Activated naive CD4-positive, alpha-beta T cell (primary cell): ENCODE measurements around the gene MDFIC.

ENCODE experiments used
- DNase-seq, 4 experiments: peaks; one replicate each; lab custom pipeline; 2025; lab: John Stamatoyannopoulos, UW

The MDFIC gene

GRCh38 chr7:114953724-114954123 is 31.8 kb downstream of the MDFIC start:
- no peak for DNase-seq

DNA sequence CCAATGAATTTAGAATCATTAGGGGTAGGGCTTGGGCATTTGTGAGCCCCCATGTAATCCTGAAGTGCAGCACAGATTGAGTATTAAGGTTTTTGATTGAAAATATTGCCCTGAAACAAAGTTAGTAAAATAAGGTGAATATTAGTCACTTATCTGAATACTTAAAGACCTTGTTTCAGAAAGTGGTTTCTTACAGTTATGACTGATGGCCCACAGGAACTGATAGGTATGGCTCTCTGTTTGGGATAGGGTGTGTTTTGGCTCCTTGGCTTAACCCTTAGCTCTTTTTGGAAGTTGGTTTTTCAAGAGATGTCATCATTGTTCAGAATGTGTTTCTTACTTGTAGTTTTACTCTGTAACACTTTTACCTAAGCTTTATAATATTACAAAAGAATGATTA is 34.8 kb downstream of the MDFIC start:
- DNase-seq: no peak

GRCh38 chr7:114957444-114957843 is 35.5 kb downstream of the MDFIC start:
- no peak for DNase-seq

- DNase-seq: no peak
These were observed 38.0 kb downstream of the MDFIC start for GRCh38 chr7:114959931-114960330.

DNA sequence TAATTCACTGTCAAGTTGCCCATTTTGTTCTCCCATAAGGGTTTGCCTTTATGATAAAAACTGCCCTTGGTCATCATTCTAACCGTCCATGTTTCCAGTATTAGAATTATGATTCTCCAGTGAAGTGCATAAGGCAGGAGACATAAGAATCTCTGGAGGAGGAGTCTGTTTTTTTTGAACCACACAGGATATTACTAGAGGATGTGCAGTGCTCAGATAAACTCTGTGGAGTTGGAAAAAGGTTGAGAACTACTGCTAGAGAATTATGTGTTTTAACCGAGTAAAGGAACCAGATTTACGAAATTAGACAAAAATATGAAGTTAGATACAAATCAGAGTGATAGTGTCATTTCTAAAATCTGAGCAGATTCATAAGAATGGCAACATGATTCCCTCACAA is 40.5 kb downstream of the MDFIC start:
- no peak for DNase-seq

DNA sequence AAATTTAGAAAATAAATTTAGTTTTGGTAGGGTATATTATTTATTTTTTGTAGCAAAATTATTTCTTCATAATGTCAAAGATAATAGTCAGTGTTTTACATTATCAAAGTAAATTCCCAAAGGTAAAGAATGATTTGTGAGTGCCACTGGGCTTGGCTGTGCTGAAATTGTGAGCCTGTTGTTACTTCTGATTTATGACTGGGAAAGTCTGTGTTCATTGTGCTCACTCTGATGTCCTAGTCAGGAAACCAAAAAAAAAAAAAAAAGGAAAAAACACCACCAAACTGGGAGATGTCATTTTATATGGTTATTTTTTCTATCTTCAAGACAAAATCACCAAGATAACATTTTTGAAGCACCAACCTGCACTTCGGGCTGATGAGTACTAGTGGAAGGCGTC is 44.3 kb downstream of the MDFIC start:
- no peak for DNase-seq

DNA sequence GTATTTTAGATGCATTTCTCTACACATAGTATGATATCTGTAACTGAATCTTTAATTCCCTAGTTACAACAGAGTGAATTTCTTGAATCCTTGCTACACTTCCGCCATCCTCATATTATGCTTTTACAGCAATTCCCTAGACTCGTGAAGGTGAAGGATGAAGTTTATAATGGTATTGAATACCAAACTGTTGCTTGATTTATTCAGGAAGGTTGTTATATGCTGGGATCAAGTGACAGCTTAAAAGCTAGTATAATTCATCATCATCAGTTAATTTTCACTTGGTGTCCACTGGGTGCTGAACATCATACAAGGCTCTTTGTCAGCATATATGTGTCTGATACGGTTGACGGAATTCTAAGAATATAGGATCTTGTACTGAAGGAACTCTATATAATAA is 47.2 kb downstream of the MDFIC start:
- DNase-seq: no peak

DNA sequence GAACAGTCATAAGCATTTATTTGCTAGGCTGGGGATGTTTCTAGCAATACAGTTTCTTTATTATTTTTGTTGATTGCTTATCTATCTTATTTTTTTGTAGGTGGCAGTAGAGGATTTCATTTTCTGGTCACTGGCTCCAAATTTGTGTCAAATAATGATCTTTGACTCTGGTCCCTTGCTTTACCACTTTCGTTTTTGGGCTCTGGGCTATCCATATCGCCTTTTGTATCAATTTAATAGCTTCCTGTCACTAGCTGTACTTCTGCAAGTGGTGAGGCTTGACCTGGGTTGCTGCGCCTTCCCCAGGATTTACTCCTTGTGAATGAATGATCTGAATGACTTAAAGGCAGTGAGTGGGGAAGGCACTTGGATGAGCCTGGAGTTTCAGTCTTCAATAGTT is 48.4 kb downstream of the MDFIC start:
- no peak for DNase-seq

GRCh38 chr7:114970732-114971131 is 48.8 kb downstream of the MDFIC start:
- no peak for DNase-seq

DNA sequence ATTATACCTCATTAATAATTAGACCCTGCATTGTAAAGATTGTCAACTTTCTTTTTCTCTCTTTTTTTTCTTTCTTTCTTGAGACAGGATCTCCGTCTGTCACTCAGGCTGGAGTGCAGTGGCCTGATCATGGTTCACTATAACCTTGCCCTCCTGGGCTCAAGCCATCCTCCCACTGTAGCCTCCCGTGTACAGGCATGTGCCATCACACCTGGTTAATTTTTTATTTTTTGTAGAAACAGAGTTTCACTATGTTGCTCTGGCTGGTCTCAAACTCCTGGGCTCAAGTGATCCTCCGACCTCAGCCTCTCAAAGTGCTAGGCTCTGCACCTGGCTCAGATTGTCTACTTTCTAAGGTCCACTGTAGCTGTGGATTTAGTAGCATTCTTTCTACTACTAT is 50.7 kb downstream of the MDFIC start:
- no peak for DNase-seq

DNA sequence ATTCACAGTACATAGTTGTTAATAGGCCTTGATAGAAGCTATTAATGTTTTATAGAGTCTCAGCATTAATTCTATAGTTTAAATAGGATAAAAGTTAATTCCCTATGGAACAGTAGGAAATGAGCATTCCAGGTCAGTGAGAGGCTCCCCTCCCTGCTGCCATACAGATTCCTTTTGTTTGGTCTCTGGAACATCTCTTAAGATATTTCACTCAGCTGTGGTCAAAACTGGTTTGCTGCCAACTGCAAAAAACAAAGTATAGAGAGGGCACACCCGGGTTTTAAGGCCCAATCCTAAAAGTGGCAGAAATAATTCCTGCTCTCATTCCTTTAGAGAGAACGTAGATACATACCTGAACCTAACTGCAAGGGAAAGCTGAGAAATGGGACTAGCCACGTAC is 51.3 kb downstream of the MDFIC start:
- no peak for DNase-seq

DNA sequence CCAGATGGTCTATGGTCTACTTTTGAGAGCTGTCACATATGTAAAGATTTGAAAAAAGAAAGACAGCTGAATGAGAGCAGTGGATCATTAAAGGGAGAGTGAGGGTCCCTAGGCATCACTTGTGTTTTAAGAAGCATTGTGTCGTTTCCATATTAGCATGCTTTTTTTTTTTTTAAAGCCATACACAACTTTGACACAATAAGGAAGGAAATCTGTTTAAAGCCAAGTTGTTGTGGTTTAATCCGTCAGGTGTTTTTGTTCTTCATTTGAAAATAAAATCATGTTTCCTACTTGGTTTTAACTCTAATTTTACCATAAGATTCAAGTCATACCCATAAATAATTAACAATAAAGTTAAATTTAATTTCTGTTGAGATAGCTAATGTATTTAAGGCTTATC is 53.5 kb downstream of the MDFIC start:
- no peak for DNase-seq

DNA sequence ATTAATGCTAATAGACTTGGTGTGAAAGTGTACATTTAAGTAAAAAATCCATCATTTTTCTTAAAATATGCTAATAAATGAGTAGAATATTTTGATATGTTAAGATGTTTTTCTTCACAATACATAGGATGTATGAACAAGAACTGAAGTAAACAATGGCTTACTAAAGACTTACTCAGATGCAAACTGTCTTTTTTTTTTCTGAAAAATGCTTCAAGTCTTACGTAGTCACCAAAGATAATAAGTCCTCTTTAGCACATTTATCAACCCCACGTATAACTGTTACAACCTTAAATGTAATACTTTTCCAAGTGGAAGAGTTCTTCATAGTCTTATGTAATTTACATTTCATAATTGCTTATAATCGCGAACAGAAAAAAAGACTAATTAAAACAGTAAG is 54.8 kb downstream of the MDFIC start:
- no peak for DNase-seq

DNA sequence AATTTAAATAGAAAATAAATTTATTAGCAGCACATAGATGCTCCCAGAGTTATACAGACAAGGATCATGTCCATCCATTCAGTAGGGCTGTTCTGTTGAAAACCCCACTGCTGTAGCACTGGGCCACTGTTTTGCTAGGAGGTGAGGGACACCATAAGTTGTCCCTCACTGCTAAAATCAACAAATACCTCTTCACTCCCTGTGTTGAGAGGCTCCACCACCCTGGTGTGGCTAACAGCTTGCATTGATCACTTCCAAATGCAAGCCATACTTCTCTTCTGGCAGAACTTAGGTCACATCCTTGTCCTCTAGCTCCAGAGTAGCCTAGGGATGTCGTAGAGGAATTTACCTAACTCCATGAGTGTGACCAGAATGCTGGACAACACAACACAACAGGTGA is 55.4 kb downstream of the MDFIC start:
- DNase-seq: no peak

DNA sequence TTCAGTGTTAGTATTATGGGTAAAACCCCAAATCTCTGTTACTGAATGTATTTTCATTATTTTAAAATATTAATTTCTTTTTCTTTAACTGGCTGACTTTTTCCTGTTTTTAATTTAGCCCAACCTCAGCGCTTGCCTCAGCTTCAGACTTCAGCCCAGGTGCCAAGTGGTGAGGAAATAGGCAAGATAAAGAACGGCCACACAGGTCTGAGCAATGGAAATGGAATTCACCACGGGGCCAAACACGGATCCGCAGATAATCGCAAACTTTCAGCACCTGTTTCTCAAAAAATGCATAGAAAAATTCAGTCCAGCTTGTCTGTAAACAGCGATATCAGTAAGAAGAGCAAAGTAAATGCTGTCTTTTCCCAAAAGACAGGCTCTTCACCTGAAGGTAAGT is 57.5 kb downstream of the MDFIC start:
- DNase-seq: no peak

GRCh38 chr7:114979803-114980507 is 58.1 kb downstream of the MDFIC start:
- DNase-seq: no peak

DNA sequence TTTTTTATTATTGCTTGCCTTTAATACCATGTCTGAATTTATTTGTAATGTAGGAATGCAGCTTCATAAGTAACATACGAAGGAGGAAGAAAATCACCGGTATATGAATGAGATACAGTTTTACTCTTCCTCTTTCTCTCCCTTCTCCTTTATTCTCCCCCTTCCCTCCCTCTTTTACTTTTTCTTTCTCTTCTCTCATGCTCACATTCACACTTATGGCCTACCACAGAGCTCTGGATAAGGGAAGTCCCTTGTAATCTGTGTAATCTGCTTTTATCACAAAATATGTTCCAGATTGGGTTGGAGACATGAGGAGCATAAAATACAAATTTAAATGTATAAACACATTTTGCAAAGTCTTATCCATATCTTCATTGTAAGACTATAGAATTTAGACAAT is 59.4 kb downstream of the MDFIC start:
- DNase-seq: no peak

DNA sequence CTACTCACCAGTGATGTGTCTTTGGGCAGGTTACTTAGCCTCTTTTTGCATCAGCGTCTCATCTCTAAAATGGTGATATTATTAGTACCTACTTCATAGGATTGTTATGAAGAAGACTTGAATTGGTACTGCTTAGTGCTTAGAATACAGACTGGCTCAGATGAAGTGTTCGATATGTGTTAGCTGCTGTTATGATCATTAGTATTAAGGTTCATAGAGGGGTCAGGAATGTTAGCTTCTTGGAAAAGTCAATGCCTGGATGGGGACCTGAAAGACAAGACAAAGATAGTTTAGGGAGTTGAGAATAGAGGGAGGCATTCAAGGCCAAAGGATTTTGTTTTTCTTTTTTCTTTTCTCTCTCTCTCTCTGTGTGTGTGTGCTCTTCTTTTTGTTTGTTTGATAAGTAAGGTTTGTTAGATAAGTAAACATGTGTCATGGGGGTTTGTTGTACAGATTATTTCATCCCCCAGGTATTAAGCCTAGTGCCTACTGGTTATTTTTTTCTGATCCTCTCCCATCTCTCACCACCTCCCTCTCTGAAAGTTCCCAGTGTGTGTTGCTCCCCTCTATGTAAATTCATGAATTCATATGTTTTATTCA is 63.3 kb downstream of the MDFIC start:
- DNase-seq: no peak

GRCh38 chr7:114986190-114987180 is 64.6 kb downstream of the MDFIC start:
- no peak for DNase-seq

DNA sequence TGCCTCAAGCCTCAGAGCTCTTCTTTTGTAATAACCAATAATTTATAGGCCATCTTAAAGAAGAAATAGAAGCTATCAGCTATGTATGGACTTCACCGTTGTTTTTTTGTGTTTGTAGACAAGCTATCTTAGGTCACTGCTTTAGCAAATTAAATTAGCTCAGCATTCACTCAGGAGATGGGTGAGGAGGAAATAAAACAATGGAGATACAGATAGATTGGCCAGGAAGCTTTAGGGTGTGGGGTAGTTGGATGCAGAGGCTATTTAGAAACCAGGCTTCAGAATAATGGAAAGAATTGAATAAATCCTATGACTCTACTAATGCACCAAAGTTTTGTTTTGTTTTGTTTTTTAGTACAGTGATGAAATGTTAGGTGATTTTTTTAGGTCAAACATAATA is 66.1 kb downstream of the MDFIC start:
- no peak for DNase-seq

GRCh38 chr7:114988755-114989375 is 67.0 kb downstream of the MDFIC start:
- DNase-seq: no peak

DNA sequence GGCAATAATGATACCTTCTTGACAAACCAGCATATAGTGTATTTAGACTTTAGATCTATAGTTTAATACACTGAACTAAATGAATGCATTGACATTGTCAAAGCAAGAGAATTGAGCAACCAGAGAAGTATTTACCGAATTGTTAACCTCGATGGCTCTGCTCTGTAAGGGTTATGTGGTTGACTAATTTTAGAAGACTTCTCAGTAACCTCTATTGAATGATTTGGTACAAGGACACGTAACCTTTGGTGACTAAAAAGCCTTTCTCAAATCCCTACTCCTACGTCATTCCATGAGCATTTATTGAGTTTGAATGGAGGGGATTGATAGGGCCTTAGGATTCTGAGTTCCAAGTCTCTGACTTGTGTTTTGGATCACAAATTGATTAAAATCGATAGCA is 67.6 kb downstream of the MDFIC start:
- no peak for DNase-seq
